HG03097 (cell line): Measurements from ENCODE around the gene ZBTB24.

ENCODE experiments used
- ATAC-seq: cut with Tn5 transposase; IDR thresholded peaks from one replicate; pipeline ENCODE4 v1.9.1; 2021; ENCODE audit not compliant: unreplicated experiment, low FRiP score

ZBTB24 gene

DNA sequence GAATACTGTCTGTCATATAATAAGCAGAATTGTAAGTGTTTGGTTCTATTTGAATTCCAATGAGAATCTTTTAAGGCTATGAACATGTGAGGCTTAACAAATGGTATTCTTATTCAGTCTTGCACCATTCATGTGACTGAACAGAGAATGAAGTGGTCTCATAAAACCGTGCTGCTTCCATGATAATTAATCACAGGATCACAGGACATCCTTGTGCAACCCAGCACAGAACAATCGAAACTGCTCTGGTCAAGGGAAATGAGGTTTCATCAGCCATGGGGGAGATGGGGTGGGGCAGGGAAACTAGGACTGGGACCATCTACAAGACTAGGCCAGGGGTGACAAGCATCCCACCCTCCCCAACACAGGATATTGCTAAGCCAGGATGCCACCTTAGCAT, 48.6 kb downstream of the ZBTB24 start:
- no peak for ATAC-seq

GRCh38 chr6:109429496-109429895, 53.5 kb downstream of the ZBTB24 start:
- ATAC-seq, result no peak

DNA sequence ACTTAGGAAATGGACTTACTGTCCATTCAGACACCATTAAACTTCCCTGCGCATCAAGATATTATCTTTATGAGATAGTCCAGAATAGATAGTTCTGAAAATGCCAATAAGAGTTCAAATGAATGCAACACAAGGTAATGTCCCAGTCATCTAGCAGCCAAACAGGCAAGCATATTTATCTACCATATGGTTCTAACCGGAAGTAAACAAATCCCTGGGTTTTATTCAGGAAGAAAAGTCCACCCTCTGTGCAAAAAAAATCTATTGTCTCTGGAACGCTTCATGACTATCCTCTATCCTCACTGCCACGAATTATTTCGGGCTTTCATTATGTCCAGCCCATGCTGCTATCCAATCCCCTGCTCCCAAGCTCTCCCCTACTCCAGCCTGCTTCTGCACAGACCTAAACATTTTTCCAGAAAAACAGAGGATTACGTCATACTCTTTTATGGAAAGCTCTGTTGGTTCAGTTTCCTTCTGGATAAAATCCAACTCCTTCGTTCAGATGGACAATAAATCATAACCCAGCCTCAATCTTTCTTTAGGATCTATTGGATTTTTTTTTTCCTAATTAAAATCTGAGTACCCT, 54.0 kb downstream of the ZBTB24 start:
- ATAC-seq, result no peak

GRCh38 chr6:109424946-109425345, 58.1 kb downstream of the ZBTB24 start:
- no peak for ATAC-seq

GRCh38 chr6:109421184-109421583, 61.8 kb downstream of the ZBTB24 start:
- ATAC-seq, result no peak

DNA sequence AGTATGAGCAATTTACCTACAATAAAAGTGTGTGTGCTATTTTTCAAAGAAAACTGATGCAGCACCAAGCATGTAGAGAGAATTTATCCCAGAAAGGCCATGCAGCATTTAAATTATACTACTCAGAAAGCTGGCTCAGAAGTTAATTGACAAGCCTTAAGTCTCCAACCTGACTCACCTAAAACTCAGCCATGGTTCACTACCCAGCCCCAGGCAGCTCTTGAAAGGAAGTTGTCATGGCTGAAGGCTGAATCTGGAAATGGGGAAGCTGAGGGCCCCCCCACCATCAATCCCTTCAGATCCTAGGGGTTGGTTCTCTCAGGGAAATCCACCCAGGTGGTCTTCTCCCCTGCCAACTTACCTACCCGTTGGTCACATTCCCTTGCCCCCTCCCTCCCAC, 62.3 kb downstream of the ZBTB24 start:
- ATAC-seq, result no peak

- ATAC-seq, result no peak
These were observed 65.4 kb downstream of the ZBTB24 start for GRCh38 chr6:109417646-109418045.
